GM13977 (cell line): ENCODE results near the gene DAPP1.

ENCODE experiments used
- DNase-seq: peaks from one replicate; pipeline ENCODE4 v3.0.0; 2012; ENCODE audit warnings: low spot score
- CTCF ChIP-seq: IDR thresholded peaks from 2 replicates; pipeline ENCODE4 v1.5.1; 2012; ENCODE audit warnings: mild to moderate bottlenecking, control low read depth; ENCODE audit not compliant: insufficient read depth; ENCODE audit errors: extremely low read depth, missing control alignments
- in situ Hi-C: fragments of 300-500 bp; cut with MboI; formaldehyde crosslinking; loops from one replicate; pipeline ENCODE4 v1.12.0; 2022; ENCODE audit warnings: low sequenced_read_pairs, low pct_unique_long_range_greater_than_20kb, mixed read lengths, inconsistent platforms; ENCODE audit not compliant: unreplicated experiment

The DAPP1 gene

GRCh38 chr4:99863804-99864203 lies 47.2 kb downstream of the DAPP1 start:
- TF ChIP-seq CTCF: no peak
- in situ Hi-C loops: no loop called here
- no peak for DNase-seq

- DNase-seq: no peak
- TF ChIP-seq CTCF: no peak
- in situ Hi-C loops: no loop called here
Measured at GRCh38 chr4:99868126-99868596, 51.5 kb downstream of the DAPP1 start.

- in situ Hi-C loops: no loop called here
Measured at GRCh38 chr4:99872570-99872969, 55.9 kb downstream of the DAPP1 start.

GRCh38 chr4:99875071-99875470 lies 58.4 kb downstream of the DAPP1 start:
- in situ Hi-C loops: no loop called here
- DNase-seq: no peak
- TF ChIP-seq CTCF: no peak

More at GRCh38 chr4:99872570-99872969, 55.9 kb downstream of the DAPP1 start:
- DNase-seq: no peak
- TF ChIP-seq CTCF: no peak

GRCh38 chr4:99876946-99877345 lies 60.3 kb downstream of the DAPP1 start:
- no peak for DNase-seq
- TF ChIP-seq CTCF: no peak
- in situ Hi-C loops: no loop called here

GRCh38 chr4:99878604-99879003 lies 62.0 kb downstream of the DAPP1 start:
- TF ChIP-seq CTCF: no peak
- in situ Hi-C loops: no loop called here
- no peak for DNase-seq

GRCh38 chr4:99879458-99879857 lies 62.8 kb downstream of the DAPP1 start:
- no peak for DNase-seq
- TF ChIP-seq CTCF: no peak
- in situ Hi-C loops: no loop called here
